ENCODE data around the gene SNX9.

SNX9 gene

GRCh38 chr6:157804448-157805327 lies 18.4 kb upstream of the SNX9 start:
- peak in 1 of 2 donors; percentile 27 for ATAC-seq

- no peak for ATAC-seq
Observed at GRCh38 chr6:157806131-157806855, 16.8 kb upstream of the SNX9 start.

GRCh38 chr6:157806856-157807215 lies 16.2 kb upstream of the SNX9 start:
- ATAC-seq = no peak

DNA sequence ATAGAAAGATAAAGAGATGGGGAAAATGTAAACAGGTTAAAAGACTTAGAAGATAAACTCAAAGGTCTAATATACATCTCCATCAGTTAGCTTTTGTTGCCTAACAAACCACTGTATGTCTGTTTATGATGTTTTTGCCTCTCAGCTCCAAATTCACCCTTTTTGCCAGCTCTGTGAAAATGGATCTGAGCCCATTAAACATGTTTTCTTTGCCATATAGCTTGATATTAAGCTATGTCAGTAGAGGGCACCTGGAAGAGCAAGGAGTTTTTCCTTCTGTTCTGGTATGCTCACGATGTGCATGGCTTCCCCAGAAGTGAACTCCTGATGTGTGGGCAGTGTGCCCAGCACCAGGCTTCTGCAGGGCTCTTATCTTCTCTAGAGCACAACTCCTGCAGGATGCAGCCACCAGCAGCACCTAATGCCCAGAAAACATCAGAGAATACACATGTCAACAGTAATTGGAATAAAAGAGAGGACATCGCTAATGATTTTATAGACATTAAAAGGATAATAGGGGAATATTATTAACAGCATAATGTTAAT lies 14.6 kb upstream of the SNX9 start:
- ATAC-seq = no peak

GRCh38 chr6:157809613-157810012 lies 13.4 kb upstream of the SNX9 start:
- ATAC-seq = no peak

- ATAC-seq = no peak
Observed at GRCh38 chr6:157811137-157811475, 11.9 kb upstream of the SNX9 start.

- no peak for ATAC-seq
Observed at GRCh38 chr6:157811476-157812173, 11.4 kb upstream of the SNX9 start.

DNA sequence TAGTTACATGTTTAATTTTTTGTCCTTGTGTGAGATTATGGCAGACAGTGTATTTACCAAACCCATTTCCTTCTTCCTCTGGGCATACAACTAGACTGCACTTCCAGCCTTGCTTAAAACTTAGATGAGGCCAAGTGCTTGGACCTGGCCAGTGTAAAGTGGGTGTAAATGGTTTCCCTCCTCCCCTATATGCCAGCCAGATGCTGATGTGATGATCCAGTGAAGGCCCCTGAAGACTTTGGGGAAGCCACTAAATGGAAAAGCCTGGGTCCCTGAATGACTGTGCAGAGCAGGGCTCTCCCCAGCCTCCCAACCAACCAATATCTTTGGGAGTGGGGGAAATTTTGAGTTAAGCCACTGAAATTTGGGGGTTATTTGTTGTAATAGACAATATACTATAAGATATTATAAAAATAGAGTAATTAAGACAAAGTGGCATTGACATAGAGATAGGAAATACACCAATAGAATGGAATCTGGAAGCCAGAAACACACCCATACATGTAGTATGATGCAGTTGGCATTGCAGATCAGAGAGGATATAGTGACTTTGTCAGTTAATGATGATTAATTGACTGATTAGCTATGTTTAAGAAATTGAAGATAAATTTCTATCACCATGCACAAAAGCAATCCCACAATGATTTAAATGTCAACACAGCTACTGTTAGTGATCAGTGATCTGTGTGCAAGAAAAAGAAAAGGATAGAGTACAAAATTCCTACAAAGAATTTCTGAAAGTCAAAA lies 10.4 kb upstream of the SNX9 start:
- ATAC-seq = no peak

DNA sequence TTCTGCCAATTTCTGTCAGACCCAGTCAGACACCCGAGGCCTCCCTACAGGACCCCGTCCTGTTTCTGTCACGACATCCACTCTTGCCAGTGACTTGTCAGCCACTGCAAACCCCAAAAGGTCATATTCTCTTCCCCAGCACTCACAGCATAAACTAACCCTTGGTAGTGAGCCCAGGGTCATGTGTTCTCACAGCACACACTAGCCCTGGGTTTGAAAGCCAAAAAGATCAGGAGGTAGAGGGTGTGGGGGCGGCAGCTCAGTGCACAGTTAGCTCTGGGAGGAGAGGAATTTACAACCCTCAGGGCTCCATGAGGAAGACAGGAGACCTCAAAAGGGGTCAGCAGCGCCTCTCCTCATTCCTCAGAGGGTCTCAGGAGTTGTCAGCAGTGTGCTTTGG lies 9.9 kb upstream of the SNX9 start:
- no peak for ATAC-seq

GRCh38 chr6:157813750-157814455 lies 9.1 kb upstream of the SNX9 start:
- ATAC-seq = no peak

DNA sequence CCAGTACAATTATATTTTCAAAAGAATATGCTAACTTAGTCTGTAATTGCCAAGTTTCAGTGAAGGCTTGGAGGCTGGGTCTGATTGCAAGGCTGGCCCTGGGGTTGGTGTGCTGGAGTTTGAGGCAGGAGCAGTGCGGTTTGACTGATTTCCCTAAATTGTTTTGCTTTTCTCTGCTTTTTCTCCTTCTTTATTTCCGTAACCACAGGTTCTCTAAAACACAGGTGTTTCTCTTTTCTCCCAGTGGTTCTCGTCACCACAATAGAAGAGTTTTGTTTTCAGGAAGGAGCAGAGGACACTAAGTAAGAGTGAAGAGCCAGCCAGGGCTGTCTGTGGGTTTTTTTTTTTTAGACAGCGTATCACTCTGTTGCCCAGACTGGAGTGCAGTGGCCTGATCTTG lies 8.2 kb upstream of the SNX9 start:
- ATAC-seq = peak in 1 of 2 donors; percentile 21

GRCh38 chr6:157821342-157822033 lies 1.6 kb upstream of the SNX9 start:
- no peak for ATAC-seq

DNA sequence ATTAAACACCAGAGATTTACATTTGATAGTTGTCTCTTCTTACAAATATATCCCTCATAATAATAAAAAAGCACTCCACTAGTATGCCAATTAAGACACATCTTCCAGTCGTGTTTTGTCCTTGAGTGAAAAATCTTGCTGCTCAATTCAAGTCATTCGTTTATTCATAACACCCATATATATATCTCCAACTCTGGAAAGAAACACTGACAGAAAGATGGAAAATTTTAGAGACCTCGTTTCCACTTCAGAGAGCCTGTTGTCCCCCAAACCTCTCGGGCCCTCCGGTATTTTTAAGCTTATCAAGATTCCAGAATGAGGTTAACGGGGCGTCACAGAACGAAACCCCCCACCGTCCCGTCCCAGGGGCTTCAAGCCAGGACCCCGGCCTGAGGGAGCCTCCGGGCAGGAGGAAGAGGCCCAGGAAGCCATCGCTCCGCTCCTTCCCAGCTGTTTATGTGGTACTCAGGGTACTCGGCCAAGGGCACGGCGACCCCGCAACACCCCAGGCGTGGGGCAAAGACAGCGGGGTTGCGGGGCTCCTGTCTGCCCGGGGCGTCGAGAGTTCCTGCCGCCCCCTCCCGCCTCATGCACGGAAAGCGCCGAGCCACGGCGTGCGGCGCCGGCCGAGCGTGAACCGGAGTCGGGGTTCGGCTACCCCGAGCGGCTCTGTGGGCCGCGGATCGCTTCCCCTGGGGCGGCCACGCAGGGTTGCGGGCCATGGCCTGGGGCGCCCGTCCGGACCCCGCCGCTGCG lies 623 bp upstream of the SNX9 start:
- peak; percentile 7 for ATAC-seq

DNA sequence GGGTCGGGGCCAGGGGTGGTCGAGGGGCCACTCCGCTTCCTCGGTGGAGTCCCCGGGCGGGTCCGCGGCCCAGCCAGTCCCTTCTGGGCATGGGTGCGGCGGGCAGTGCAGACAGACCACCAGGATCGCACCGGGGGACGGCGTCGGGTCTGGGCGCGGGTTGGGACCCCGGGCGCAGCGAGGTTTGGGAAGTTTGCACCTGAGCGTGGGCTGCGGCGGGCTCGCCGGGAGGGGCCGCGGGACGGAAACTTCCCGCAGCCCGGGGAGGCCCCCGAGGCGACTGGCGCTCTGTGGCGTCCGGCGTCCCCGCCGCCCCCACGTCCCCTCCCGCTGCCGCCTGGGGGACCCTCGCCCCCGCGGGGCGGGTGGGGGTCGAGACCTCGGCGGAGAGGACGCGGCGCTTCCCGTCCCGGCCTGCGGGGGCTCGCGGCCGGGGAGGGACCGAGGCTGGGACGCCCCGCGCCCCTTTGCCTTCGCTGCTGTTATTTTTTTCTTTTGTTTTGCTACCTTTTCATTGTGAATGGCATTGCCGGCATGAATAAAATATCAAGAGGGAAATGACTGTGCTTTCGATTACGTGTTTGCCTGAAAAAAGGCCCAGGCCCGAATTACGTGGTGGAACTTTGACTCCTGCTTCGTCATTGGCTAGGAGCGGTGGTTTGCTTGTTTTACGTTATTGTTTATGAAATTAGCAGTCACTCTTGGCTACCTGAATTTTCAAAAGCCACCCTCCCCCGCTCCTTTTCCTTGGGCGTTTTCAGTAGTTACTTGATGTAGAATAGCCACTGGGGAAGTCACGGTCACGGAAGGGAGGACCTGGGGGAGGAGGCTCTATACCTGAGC lies 703 bp downstream of the SNX9 start:
- peak; percentile 75 for ATAC-seq

DNA sequence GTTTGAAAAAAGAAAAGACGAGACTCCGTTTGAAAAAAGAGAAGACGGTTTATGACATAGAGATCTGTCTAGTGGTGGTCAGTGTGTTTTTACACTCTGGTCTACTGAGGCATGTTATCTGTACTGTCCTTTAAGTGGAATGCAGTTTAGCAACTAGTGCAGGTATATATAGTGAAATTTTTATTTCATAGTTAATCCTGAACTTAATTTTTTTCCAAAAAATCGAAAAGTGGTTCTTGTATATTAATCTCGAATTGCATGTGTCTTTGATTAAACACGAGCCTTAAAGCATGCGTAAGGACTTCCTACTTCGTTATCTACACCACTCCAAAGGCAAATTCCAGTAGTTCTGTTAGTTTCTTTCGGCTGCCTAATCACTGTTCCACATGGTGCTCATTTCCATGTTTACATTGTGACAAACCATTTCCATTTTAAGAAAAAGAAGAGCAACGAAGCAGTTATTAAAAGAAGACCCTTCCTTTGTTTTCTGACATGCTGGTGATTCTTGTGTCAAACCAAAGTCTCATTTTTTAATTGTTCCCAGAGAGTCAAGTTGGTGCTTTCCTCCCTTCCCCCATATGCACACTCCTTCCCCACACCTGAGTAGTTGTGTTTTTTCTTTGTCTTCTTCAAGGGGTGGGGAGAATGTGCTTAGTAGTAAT lies 2.3 kb downstream of the SNX9 start:
- ATAC-seq = no peak

GRCh38 chr6:157830354-157831017 lies 7.4 kb downstream of the SNX9 start:
- ATAC-seq = peak; percentile 47 to 62

- ATAC-seq = peak; percentile 36 to 45
Observed at GRCh38 chr6:157831018-157831369, 7.9 kb downstream of the SNX9 start.
